Activated T-cell treated with anti-CD3 and anti-CD28 coated beads, Interleukin-2, amount 50 U/mL, for 72 hours (primary cell): ENCODE measurements around the gene DRC7. TPM values are rescaled to one million over a fixed set of nuclear protein-coding genes. Genes with fewer than 3 reads are reported as not detected.
A peak's percentile ranks its signal among the peaks of the same experiment; 100 is the strongest.
"Not testable (repeated sequence)": the region's sequence is repeated elsewhere in the genome, so short reads cannot be mapped to it uniquely, and the experiment has no call there.

Experiments
- ATAC-seq, 2 donors: fragments of 150-1000 bp; cut with Tn5 transposase; replicated peaks in 1 of 2; 2 replicates each; pipeline ENCODE4 v1.10.0; 2021; ENCODE audit warnings: moderate library complexity in 2 of 2, mild to moderate bottlenecking in 1 of 2
- DNase-seq, 2 donors: peaks; one replicate each; pipeline ENCODE4 v3.0.0; 2021 to 2022; ENCODE audit warnings: mixed read lengths in 1 of 2
- H3K27ac Mint-ChIP-seq: one replicate; pipeline ENCODE4 v1.8.0; 2022; ENCODE audit warnings: mild to moderate bottlenecking, moderate library complexity, mixed read lengths
- H3K27me3 Mint-ChIP-seq: one replicate; pipeline ENCODE4 v1.8.0; 2022; ENCODE audit warnings: low read depth, mixed read lengths
- H3K36me3 Mint-ChIP-seq, 2 donors: one replicate each; pipeline ENCODE4 v1.8.0; 2022; ENCODE audit warnings: mixed read lengths in 2 of 2, mild to moderate bottlenecking in 1 of 2; ENCODE audit not compliant: insufficient read depth in 2 of 2
- H3K4me1 Mint-ChIP-seq: one replicate; pipeline ENCODE4 v1.8.0; 2022; ENCODE audit warnings: low read depth, mixed read lengths
- H3K4me3 Mint-ChIP-seq, 2 donors: one replicate each; pipeline ENCODE4 v1.8.0; 2022; ENCODE audit warnings: mild to moderate bottlenecking in 2 of 2, mixed read lengths in 2 of 2, moderate library complexity in 2 of 2
- H3K9me3 Mint-ChIP-seq, 2 donors: one replicate each; pipeline ENCODE4 v1.8.0; 2022; ENCODE audit warnings: mixed read lengths in 2 of 2
- total RNA-seq, 2 donors: library from RNA; stranded (reverse); gene quantifications; one replicate each; pipeline ENCODE4 v1.2.3, GENCODE V29; 2022

Gene DRC7
- total RNA-seq, 2 donors from 2014 or later, result 0.19 TPM; not detected in 1

GRCh38 chr16:57726433-57726947, 31.9 kb downstream of the DRC7 start:
- ATAC-seq, result no peak
- H3K27ac Mint-ChIP-seq, result no peak overlapping the region
- no peaks in the 10 kb centered on the region for H3K27me3 Mint-ChIP-seq
- peaks cover 2 to 6% of the 10 kb centered on the region in 2 donors for H3K9me3 Mint-ChIP-seq
- H3K36me3 Mint-ChIP-seq, result no peaks in the 10 kb centered on the region
- H3K4me1 Mint-ChIP-seq, result peaks cover 9% of the 10 kb centered on the region
- H3K4me3 Mint-ChIP-seq, result no peak overlapping the region
- no peak for DNase-seq

DNA sequence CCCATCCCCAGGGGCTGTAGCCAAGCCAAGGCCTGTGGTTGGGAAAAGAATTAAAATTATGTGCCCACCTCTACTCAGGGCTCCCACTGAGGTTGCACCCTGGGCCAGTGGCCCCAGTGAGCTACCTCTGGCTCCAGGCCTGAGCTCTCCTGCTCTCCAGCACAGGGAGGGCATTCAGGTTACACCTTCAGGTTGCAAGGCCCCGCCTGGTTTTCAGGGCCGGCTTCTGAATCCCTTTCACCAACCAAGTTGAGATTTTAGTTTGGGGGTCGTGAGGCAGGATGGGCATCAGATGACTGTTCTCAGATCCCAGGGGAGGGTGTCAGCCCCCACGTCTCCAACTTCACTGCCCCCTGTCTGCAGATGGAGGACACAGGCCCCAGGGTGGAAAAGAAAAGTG, 33.0 kb downstream of the DRC7 start:
- no peak overlapping the region for H3K27ac Mint-ChIP-seq
- peaks cover under 1 to 2% of the 10 kb centered on the region in 2 donors for H3K36me3 Mint-ChIP-seq
- H3K27me3 Mint-ChIP-seq, result no peaks in the 10 kb centered on the region
- H3K4me1 Mint-ChIP-seq, result peaks cover 9% of the 10 kb centered on the region
- ATAC-seq (no peak), DNase-seq (no peak)
- peaks cover 5 to 9% of the 10 kb centered on the region in 2 donors for H3K9me3 Mint-ChIP-seq
- no peak overlapping the region for H3K4me3 Mint-ChIP-seq

- no peaks in the 10 kb centered on the region for H3K27me3 Mint-ChIP-seq
- H3K36me3 Mint-ChIP-seq, result peaks cover 8 to 11% of the 10 kb centered on the region in 2 donors
- H3K4me3 Mint-ChIP-seq, result no peak overlapping the region
- H3K9me3 Mint-ChIP-seq, result peaks cover 10 to 17% of the 10 kb centered on the region in 2 donors
- H3K27ac Mint-ChIP-seq, result no peak overlapping the region
- DNase-seq, result peak in 1 of 2 donors; percentile 10
- H3K4me1 Mint-ChIP-seq, result peaks cover 9% of the 10 kb centered on the region
- peak in 1 of 2 donors; percentile 57 for ATAC-seq
Observed at GRCh38 chr16:57728336-57729181, 34.0 kb downstream of the DRC7 start.

- Mint-ChIP-seq H3K27me3 (no peaks in the 10 kb centered on the region), H3K9me3 (peaks cover 10 to 17% of the 10 kb centered on the region in 2 donors), H3K27ac (no peak overlapping the region), H3K36me3 (peaks cover 8 to 11% of the 10 kb centered on the region in 2 donors), H3K4me1 (peaks cover 9% of the 10 kb centered on the region), H3K4me3 (no peak overlapping the region)
- ATAC-seq (no peak), DNase-seq (no peak)
Observed at GRCh38 chr16:57729182-57729484, 34.5 kb downstream of the DRC7 start.

DNA sequence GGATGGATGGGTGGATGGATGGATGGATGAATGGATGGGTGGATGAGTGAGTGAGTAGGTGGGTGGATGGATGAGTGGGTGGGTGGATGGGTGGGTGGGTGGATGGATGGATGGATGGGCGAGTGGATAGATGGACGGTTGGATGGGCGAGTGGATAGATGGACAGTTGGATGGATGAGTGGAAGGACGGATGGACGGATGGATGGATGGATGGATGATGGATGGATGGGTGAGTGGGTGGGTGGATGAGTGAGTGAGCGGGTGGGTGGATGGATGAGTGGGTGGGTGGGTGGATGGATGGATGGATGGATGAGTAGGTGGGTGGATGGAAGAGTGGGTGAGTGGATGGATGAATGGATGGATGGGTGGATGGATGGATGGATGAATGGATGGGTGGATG, 35.2 kb downstream of the DRC7 start:
- H3K27ac Mint-ChIP-seq, H3K4me3 Mint-ChIP-seq, DNase-seq, H3K27me3 Mint-ChIP-seq, ATAC-seq, H3K4me1 Mint-ChIP-seq: not testable (repeated sequence)
- H3K36me3 Mint-ChIP-seq, result peaks cover 8 to 11% of the 10 kb centered on the region in 2 donors
- peaks cover 10 to 17% of the 10 kb centered on the region in 2 donors for H3K9me3 Mint-ChIP-seq

GRCh38 chr16:57730771-57731730, 36.4 kb downstream of the DRC7 start:
- H3K27ac Mint-ChIP-seq, result no peak overlapping the region
- no peak overlapping the region for H3K4me3 Mint-ChIP-seq
- peaks cover 8% of the 10 kb centered on the region for H3K4me1 Mint-ChIP-seq
- H3K9me3 Mint-ChIP-seq, result peaks cover 10 to 17% of the 10 kb centered on the region in 2 donors
- DNase-seq (no peak), ATAC-seq (no peak)
- H3K36me3 Mint-ChIP-seq, result peaks cover 8 to 13% of the 10 kb centered on the region in 2 donors
- H3K27me3 Mint-ChIP-seq, result no peaks in the 10 kb centered on the region

DNA sequence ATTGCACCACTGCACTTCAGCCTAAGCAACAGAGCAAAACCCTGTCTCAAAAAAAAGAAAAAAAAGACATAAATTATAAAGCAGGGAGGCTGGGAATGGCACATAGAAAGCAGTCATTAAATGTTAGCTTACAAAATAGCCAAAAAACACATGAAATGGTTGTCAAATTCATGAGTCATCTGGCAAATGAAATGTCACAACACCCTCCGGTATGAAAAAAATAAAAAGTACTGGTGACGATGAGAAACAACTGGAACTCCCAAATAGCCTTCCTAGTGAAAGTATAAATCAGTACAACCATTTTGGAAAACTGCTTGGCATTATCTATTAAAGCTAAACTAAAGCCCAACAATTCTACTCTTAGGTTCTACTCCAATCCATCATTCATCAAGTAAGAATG, 37.4 kb downstream of the DRC7 start:
- Mint-ChIP-seq H3K36me3 (peaks cover 8 to 14% of the 10 kb centered on the region in 2 donors), H3K27me3 (no peaks in the 10 kb centered on the region), H3K9me3 (peaks cover 10 to 17% of the 10 kb centered on the region in 2 donors), H3K27ac (no peak overlapping the region), H3K4me3 (no peak overlapping the region), H3K4me1 (peaks cover 18% of the 10 kb centered on the region)
- ATAC-seq (no peak), DNase-seq (no peak)

GRCh38 chr16:57732714-57733113, 38.1 kb downstream of the DRC7 start:
- ATAC-seq (no peak), DNase-seq (no peak)
- no peaks in the 10 kb centered on the region for H3K27me3 Mint-ChIP-seq
- peaks cover 8 to 14% of the 10 kb centered on the region in 2 donors for H3K36me3 Mint-ChIP-seq
- no peak overlapping the region for H3K27ac Mint-ChIP-seq
- H3K4me1 Mint-ChIP-seq, result peaks cover 20% of the 10 kb centered on the region
- H3K9me3 Mint-ChIP-seq, result peaks cover 10 to 17% of the 10 kb centered on the region in 2 donors
- peak overlapping the region; percentile 48 to 76 for H3K4me3 Mint-ChIP-seq

DNA sequence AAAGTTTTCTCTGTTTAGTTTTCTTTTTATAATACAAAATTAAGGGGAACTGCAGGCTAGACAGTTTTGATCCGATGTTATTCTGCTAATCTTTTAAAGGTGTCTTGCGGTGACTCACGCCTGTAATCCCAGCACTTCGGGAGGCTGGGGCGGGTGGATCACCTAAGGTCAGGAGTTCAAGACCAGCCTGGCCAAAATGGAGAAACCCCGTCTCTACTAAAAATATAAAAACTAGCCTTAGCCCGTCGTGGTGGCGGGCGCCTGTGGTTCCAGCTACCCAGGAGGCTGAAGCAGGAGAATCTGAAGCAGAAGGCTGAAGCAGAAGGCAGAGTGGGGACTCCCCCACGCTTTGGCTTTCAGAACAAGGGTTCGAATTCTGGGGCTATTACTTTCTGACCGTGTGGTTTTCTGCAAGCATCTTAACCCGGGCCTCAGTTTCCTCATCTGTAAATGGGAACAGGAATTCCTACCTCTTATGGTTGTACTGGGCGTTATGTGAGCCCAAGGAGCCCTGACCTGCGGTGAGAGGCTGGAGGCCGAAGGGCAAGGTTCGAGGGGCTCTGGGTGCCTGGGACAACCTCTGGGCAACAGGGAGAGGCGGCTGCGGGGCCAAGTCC, 39.8 kb downstream of the DRC7 start:
- DNase-seq, result no peak
- peaks cover 8 to 14% of the 10 kb centered on the region in 2 donors for H3K36me3 Mint-ChIP-seq
- H3K4me1 Mint-ChIP-seq, result peaks cover 20% of the 10 kb centered on the region

GRCh38 chr16:57734925-57735754, 40.5 kb downstream of the DRC7 start:
- H3K27ac Mint-ChIP-seq, result peak overlapping the region; percentile 94
- H3K27me3 Mint-ChIP-seq, result no peaks in the 10 kb centered on the region
- peaks cover 8 to 14% of the 10 kb centered on the region in 2 donors for H3K36me3 Mint-ChIP-seq
- H3K4me1 Mint-ChIP-seq, result peaks cover 20% of the 10 kb centered on the region
- DNase-seq (peak; percentile 97 to 99), ATAC-seq (peak; percentile 90)
- H3K9me3 Mint-ChIP-seq, result peaks cover 10 to 11% of the 10 kb centered on the region in 2 donors
- peak overlapping the region; percentile 93 to 98 for H3K4me3 Mint-ChIP-seq

More for the DNA sequence above, 39.8 kb downstream of the DRC7 start:
- Mint-ChIP-seq H3K9me3 (peaks cover 10 to 13% of the 10 kb centered on the region in 2 donors), H3K27me3 (no peaks in the 10 kb centered on the region), H3K4me3 (peak overlapping the region; percentile 93 to 98), H3K27ac (peak overlapping the region; percentile 81)
- ATAC-seq, result no peak

DNA sequence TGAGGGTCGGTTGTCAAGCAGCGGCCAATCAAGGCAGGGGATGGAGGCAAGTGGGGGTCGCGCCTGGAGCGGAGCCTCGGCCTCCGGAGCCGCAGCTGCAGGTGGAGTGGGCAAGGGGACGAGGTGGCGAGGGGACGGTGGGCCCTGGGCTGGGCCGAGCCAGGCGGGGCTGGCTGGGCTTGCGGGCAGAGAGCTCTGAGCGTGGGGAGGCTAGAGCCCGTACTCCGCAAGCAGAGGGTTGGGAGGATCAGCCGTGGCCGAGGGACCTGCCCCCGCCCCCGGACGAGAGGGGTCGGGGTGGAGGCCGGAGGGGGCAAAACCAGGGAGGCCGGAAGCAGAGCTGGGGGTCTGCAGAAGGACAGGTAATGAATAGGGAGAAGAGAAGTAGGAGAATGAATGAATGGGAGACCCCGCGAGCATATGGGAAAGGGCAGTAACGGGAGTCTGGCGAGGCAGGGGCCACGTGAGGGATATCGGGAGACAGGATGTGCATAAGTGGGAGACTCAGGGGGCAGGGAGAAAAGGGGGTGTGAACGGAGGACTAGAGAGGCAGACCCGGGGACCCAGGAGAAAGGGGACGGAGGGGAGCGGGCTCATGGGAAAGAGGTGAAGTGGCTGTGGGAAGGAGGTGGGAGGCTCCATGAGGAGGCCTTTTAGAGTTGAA, 41.3 kb downstream of the DRC7 start, which contains the start of gene KATNB1:
Gene KATNB1, plus strand, starts transcription at position 16 of the 664 bp plus-strand sequence. CDS start 1,474 bp downstream, outside the sequence.
- peaks cover 8 to 11% of the 10 kb centered on the region in 2 donors for H3K9me3 Mint-ChIP-seq
- peak within 1 kb of the TSS; percentile 94 for H3K27ac Mint-ChIP-seq
- H3K4me3 Mint-ChIP-seq, result peak within 1 kb of the TSS; percentile 93 to 98
- H3K27me3 Mint-ChIP-seq, result no peaks in the 10 kb centered on the region
- peaks cover 20% of the 10 kb centered on the region for H3K4me1 Mint-ChIP-seq
- no peak for ATAC-seq
- DNase-seq, result no peak
- H3K36me3 Mint-ChIP-seq, result peaks cover 8 to 14% of the 10 kb centered on the region in 2 donors
